ENCODE data around the gene STX18.

Gene STX18

DNA sequence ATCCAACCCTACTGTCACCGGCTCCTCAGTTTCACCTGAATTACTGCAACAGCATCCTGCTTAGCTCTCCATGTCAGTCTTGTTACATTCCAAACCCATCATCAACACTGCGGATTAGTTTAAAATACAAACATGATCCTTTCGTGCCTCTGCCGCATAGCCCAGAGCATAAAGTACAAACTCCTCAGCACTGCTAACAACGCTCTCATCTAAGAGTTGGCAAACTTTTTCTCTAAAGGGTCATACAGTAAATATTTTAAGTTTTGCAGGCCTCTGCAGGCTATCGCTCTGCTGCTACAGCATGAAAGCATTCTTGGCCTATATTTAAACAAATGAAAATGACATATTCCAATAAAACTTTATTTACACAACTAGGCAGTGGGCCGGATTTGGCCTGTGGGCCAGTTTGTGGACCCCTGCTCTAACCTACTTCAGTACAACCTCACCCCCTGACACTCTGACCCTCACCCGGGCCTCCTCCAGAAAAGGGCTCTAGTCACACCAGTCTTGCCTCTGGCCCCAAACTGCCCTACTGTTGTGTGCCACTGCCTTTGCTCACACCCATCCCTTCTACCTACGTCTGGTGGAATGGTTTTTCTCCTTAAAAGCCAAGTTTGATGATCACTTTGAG lies 7.2 kb downstream of the STX18 start:
- no peak for TF ChIP-seq CTCF (IDR thresholded peaks at IDR 0.05)
- H3K9me3 ChIP-seq: no peaks in the 10 kb centered on the region
- peaks cover 0 to 10% (median 4%) of the 10 kb centered on the region in 4 donors for H3K4me1 ChIP-seq
- H3K36me3 ChIP-seq: no peaks in the 10 kb centered on the region
- no peaks in the 10 kb centered on the region for H3K27me3 ChIP-seq
- intact Hi-C loops (cut with DNase I; ENCODE audit: low total_unique reads): no loop called here
- DNase-seq: no peak
- H3K27ac ChIP-seq: no peak overlapping the region
- H3K4me3 ChIP-seq: no peak overlapping the region

DNA sequence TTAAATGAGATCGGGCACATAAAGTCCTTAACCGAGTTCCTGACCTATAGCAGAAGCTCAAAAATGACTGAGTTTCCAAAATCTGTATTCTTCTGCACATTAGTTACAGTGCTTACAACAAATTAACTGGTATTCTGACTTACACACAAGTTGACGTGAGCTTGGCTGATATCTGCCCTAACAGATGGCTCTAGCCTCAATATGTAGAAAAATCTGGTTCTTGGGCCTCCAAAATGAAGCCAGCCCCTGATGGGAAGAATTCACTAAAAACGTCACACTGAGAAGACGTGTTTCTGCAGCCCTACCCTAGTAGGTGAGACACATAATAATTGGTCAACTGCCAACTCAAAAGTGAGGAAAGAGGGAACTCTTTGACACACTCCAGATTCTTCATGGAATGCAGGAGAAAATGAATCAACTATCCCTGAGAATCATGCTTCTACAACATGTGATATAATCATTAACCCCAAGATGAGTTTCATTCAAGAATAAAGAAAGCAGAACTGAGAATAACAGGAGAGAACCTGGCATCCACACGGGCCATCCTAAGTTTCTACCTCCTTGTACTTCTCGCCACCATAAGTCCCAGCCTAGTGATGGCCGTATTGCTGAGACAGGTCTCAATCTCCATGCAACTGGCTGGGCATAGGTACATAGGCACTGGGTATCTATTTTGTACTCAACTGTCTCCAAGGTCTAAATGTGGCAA lies 8.2 kb downstream of the STX18 start:
- Histone ChIP-seq H3K27ac (no peak overlapping the region), H3K36me3 (peaks cover 0 to 6% (median 0%) of the 10 kb centered on the region in 3 donors), H3K4me1 (peaks cover 0 to 5% (median 0%) of the 10 kb centered on the region in 4 donors), H3K27me3 (no peaks in the 10 kb centered on the region), H3K9me3 (no peaks in the 10 kb centered on the region), H3K4me3 (no peak overlapping the region)
- no peak for DNase-seq
- intact Hi-C loops (cut with DNase I; ENCODE audit: low total_unique reads): no loop called here
- no peak for TF ChIP-seq CTCF (IDR thresholded peaks at IDR 0.05)

- H3K4me1 ChIP-seq: peaks cover 0 to 1% (median 0%) of the 10 kb centered on the region in 4 donors
- DNase-seq: no peak
- TF ChIP-seq CTCF (IDR thresholded peaks at IDR 0.05): no peak
- no peak overlapping the region for H3K4me3 ChIP-seq
- intact Hi-C loops (cut with DNase I; ENCODE audit: low total_unique reads): no loop called here
- H3K27ac ChIP-seq: no peak overlapping the region
- no peaks in the 10 kb centered on the region for H3K9me3 ChIP-seq
- H3K27me3 ChIP-seq: no peaks in the 10 kb centered on the region
- peaks cover 0 to 6% (median 0%) of the 10 kb centered on the region in 3 donors for H3K36me3 ChIP-seq
Measured at GRCh38 chr4:4532371-4533154, 9.3 kb downstream of the STX18 start.

- Histone ChIP-seq H3K27ac (no peak overlapping the region), H3K4me1 (no peaks in the 10 kb centered on the region), H3K27me3 (no peaks in the 10 kb centered on the region), H3K36me3 (peaks cover 0 to 6% (median 0%) of the 10 kb centered on the region in 3 donors), H3K9me3 (no peaks in the 10 kb centered on the region), H3K4me3 (no peak overlapping the region)
- no peak for DNase-seq
- intact Hi-C loops (cut with DNase I; ENCODE audit: low total_unique reads): no loop called here
- TF ChIP-seq CTCF (IDR thresholded peaks at IDR 0.05): no peak
Measured at GRCh38 chr4:4529392-4529791, 12.5 kb downstream of the STX18 start.

DNA sequence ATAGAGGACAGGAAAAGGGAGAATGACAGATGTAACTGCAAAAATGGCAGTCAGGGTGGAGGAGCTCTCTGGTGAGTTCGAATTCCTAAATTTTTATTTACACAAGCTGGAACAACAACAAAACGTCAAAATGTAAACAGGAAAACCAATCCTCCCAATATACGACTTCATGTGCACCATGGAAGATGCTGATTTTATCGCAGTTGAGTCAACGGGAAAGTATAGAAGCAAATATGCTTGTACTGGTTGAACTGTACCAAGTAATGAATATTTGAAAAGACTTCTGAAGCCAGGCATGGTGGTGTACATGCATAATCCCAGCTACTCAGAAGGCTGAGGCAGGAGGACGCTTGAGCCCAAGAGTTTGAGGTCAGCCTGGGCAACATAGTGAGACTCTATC lies 15.4 kb downstream of the STX18 start:
- H3K9me3 ChIP-seq: no peaks in the 10 kb centered on the region
- DNase-seq: no peak
- H3K27me3 ChIP-seq: no peaks in the 10 kb centered on the region
- TF ChIP-seq CTCF (IDR thresholded peaks at IDR 0.05): no peak
- H3K4me1 ChIP-seq: no peaks in the 10 kb centered on the region
- intact Hi-C loops (cut with DNase I; ENCODE audit: low total_unique reads): no loop called here
- H3K36me3 ChIP-seq: peaks cover 0 to 6% (median 0%) of the 10 kb centered on the region in 3 donors
- no peak overlapping the region for H3K4me3 ChIP-seq
- H3K27ac ChIP-seq: no peak overlapping the region
